ENCODE results near the gene DENND2C.

DENND2C gene

DNA sequence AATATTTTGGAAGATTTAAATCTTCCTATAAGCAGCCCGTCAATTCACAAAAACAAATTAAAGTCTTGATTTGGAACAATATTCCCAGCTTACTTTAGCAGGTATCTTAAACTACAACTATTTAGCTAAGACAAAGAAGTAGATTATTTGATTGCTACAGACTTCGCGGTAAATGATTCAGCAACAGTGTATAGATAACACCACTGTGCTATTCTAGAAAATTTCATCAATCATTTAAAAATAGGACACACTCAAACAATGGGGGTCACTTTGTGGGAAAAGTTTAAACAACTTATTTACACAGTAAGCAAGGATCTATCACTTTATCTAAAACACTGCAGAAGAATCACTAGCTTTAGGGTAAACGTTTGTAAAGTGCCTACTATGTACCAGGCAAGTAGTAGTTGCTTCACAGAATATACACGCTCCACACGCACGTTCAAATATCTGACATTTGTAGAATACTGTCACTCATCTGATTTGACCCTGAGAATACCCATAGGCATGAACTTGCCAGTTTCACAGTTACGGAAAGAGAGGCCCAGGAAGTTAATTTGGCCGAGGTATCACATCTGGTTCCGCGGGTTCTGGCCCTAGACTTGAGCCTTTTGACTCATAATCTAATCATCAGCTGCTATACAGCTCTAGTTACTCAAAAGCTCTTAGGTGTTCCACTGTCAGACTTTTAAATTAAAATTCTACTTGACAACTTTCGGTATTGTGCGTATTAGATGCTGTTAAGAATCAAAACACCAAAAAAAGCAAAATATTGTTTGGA, 876 bp downstream of the DENND2C start:
- no peak for FAIRE-seq

DNA sequence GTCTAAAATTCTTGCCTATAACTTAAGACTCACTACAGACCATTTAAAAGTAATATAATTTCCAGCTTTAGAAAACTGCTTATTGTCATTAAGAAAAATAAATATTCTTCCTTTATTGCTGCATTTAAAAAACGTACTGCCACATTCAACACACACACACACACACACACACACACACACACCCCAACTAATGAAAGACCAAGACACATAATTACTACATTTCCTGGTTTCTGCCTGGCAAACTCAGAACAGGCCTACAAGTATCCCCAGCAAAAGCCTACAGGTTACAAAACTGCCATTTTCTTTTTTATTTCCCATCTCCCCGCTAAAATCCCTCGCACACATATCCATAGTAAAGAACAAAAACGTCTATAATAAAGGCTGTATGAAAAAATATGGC, 1.5 kb downstream of the DENND2C start:
- no peak for FAIRE-seq
- TF ChIP-seq POLR2A (IDR thresholded peaks at IDR 0.05; ENCODE audit: low read depth, low read length): no peak
- DNase-seq (ENCODE audit: insufficient read length, low spot score): no peak

More for the DNA sequence above, 876 bp downstream of the DENND2C start:
- TF ChIP-seq POLR2A (IDR thresholded peaks at IDR 0.05; ENCODE audit: low read depth, low read length): no peak
- no peak for DNase-seq (ENCODE audit: insufficient read length, low spot score)

DNA sequence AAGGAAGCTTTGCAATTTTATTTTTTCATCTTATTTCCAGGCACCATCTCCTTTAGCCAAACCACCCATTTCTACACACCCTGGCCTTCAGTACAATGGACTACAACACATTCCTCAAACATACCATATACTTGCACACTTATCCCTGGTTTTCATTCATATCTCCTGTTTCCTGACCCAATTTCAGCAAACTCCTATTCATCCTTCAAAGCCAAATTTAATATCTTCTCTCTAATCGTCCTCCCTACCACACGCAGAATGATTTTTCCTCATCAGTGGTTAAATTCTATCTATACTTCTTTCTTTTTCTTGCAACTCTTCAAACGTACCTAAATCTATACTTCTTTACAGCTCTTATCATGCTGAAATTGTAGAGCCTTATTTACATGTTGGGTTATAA, 2.9 kb downstream of the DENND2C start:
- no peak for TF ChIP-seq POLR2A (IDR thresholded peaks at IDR 0.05; ENCODE audit: low read depth, low read length)
- DNase-seq (ENCODE audit: insufficient read length, low spot score) (no peak), FAIRE-seq (no peak)

DNA sequence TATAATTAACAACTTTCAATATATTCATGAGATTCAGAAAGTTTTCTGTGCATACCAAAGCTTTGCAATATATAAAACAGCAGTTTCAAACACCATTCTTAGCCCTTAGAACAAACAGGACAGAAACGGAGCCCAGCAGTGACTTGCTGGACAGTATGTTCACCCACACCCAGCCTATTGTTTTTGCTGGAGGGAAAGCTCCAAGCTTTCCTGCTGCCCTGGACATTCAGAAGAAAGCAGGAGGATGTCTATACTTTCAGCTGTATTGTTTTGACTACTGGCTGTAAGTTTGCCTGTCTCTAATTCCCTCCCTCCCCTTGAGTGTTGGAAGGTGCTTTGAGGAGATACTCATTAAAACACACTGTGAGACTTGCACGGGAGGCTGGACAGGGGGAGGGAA, 9.6 kb downstream of the DENND2C start:
- no peak for TF ChIP-seq POLR2A (IDR thresholded peaks at IDR 0.05; ENCODE audit: low read depth, low read length)
- FAIRE-seq (no peak), DNase-seq (ENCODE audit: insufficient read length, low spot score) (no peak)

DNA sequence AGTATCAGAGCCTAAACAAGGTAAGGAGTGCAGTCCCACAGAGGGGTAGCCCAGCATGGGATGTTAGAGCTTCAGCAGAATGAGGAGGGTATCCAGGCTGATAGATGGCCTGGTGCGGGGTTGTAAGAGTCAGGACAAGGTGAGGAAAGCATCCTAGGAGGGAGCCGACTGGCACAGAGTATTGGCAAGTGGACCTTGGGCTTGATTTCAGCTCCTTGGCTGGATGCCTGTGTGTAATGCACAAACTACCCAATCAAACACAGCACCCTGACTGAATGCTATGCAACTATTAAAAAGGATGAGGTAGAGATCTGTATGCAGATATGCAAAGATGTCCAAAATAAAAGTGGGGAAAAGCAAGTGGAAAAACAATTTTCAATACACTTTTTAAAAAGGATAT, 18.0 kb downstream of the DENND2C start:
- no peak for TF ChIP-seq POLR2A (IDR thresholded peaks at IDR 0.05; ENCODE audit: low read depth, low read length)
- DNase-seq (ENCODE audit: insufficient read length, low spot score): no peak
- FAIRE-seq: no peak

DNA sequence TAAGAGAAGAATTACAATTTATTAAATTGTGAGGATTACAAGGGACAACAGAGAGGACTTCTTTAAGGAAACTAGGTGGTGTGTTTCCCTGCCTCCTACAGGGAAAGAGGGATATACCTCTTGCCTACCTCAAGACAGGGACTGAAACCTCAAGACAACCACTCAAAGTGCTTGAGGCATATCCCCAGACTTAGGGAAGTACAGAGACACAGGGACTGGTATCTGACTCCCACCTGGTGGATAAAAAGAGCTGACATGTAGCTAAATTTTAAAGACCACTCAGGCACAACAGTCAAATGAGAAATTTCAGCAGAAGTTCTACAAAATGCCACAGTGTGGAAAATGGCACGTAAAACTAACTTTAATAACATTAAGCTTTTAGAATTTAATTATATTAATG, 21.3 kb downstream of the DENND2C start:
- TF ChIP-seq POLR2A (IDR thresholded peaks at IDR 0.05; ENCODE audit: low read depth, low read length): no peak
- FAIRE-seq (no peak), DNase-seq (ENCODE audit: insufficient read length, low spot score) (no peak)

DNA sequence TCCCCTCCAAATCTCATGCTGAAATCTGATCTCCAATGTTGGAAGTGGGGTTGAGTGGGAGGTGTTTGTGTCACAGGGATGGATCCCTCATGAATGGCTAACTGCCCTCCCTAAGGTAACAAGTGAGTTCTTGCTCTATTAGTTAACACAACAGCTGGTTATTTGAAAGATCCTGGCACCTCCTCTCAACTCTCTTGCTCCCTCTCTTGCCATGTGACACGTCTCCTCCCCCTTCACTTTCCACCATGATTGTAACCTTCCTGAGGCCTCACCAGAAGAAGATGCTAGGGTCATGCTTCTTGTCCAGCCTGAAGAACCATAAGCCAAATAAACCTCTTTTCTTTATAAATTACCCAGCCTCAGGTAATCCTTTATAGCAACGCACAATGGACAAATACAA, 28.5 kb downstream of the DENND2C start:
- DNase-seq (ENCODE audit: insufficient read length, low spot score): no peak
- no peak for TF ChIP-seq POLR2A (IDR thresholded peaks at IDR 0.05; ENCODE audit: low read depth, low read length)
- FAIRE-seq: no peak

DNA sequence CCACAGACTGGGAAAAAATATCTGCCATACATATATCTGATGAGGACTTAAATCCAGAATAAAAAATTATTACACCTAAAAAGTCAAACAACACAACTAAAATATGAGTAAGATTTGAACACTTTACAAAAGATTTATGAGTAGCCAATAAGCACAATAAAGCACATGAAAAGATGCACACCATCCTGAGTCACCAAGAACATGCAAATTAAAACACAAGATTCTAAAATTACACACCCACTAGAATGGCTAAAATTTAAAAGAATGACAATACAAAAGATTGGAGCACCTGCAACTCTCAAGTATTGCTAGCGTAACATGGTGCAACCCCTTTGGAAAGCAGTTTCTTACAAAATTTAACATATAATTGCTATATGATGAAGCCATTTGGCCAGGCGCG, 30.9 kb downstream of the DENND2C start:
- TF ChIP-seq POLR2A (IDR thresholded peaks at IDR 0.05; ENCODE audit: low read depth, low read length): no peak
- DNase-seq (ENCODE audit: insufficient read length, low spot score) (no peak), FAIRE-seq (no peak)

DNA sequence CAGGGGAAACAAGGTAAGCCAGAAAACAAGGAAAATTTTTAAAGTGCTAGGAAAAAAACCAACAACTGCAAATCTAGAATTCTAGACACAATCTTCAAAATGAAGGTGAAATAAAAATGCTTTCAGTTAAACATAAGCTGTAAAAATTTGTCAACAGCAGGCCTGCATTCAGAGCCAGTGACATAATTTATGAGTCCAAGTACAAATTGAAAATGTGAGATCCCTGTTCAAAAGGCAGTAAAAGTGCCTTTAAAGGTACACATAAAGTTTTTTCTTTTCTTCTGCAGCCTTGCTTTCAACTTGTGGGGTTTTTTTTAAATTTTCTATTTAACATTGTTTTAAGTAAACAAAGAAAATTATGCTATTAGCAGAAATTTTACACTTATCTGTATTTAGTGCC, 37.4 kb downstream of the DENND2C start:
- FAIRE-seq (no peak), DNase-seq (ENCODE audit: insufficient read length, low spot score) (no peak)
- no peak for TF ChIP-seq POLR2A (IDR thresholded peaks at IDR 0.05; ENCODE audit: low read depth, low read length)

DNA sequence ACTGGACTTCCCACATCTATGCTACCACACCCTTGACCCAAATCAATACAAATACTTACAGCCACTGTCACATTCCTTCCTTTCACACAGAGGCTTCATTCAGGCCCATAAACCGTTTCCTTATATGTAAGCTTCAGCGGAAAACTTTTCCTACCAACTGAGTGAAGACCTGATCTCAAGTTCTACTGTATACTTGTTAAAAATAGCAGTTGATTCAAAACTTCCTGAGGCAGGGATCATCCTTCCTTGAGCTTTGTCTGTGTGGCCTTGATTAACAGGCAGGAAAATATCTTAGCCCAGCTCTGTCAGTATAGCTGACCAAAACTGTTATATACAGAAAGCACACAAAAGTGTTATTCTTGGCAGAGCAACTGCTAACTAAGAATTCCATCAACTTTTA, 42.7 kb downstream of the DENND2C start:
- TF ChIP-seq POLR2A (IDR thresholded peaks at IDR 0.05; ENCODE audit: low read depth, low read length): no peak
- DNase-seq (ENCODE audit: insufficient read length, low spot score) (no peak), FAIRE-seq (no peak)

DNA sequence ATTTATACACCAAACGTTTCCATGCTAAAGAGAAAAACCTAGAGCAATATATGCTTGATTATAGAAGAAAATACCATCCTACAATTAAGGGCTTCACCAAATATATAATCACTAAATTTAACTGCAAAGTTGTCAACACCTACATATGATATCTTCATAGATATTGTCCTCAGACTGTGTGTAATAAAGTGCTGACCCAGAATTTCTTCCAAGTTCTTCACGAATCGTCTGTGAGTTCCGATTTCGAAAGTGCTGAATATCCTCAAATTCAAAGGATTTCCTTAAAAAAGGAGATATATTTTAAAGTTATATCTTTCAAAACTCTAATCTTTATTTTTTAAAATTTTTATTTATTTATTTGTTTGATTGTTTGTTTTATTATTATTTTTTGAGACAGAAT, 46.5 kb downstream of the DENND2C start:
- DNase-seq (ENCODE audit: insufficient read length, low spot score) (no peak), FAIRE-seq (no peak)
- TF ChIP-seq POLR2A (IDR thresholded peaks at IDR 0.05; ENCODE audit: low read depth, low read length): no peak

DNA sequence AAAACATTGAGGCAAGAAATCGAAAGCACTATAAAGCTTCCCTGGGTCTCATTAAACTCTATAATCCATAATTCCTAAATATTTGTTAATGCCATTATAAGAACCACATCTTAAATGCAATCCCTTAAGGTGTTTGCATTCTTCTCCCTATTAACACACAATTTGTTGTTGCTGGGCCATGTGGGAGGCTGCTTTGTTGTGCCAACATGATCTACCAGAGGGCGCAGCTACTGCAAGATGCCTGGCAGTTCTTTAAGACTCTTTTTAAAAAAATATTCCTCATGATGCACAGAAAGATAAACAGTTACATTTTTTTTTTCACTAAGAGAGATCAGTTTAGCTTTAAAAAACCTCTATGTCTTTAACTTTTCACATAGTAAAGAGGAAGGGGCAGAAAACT, 49.4 kb downstream of the DENND2C start:
- TF ChIP-seq POLR2A (IDR thresholded peaks at IDR 0.05; ENCODE audit: low read depth, low read length): no peak
- FAIRE-seq (no peak), DNase-seq (ENCODE audit: insufficient read length, low spot score) (no peak)

DNA sequence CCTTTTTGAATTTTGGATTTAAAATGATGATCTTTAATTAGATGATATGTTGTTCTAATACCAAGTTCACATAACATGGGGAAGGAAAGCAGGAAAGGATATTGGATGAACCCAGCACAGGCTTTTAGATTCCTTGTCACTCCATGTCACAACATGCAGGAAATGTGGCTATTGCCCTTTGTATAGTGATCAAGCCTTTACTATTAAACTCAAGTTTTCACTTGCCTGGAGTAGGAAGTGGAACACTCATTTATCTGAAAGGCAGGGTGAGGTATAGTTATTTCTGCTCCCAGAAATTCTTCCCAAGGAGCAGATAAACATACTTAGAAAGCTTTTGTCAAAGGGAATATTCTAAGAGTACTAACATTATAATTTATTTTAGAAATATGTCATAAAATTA, 51.2 kb downstream of the DENND2C start:
- DNase-seq (ENCODE audit: insufficient read length, low spot score) (no peak), FAIRE-seq (no peak)
- no peak for TF ChIP-seq POLR2A (IDR thresholded peaks at IDR 0.05; ENCODE audit: low read depth, low read length)

DNA sequence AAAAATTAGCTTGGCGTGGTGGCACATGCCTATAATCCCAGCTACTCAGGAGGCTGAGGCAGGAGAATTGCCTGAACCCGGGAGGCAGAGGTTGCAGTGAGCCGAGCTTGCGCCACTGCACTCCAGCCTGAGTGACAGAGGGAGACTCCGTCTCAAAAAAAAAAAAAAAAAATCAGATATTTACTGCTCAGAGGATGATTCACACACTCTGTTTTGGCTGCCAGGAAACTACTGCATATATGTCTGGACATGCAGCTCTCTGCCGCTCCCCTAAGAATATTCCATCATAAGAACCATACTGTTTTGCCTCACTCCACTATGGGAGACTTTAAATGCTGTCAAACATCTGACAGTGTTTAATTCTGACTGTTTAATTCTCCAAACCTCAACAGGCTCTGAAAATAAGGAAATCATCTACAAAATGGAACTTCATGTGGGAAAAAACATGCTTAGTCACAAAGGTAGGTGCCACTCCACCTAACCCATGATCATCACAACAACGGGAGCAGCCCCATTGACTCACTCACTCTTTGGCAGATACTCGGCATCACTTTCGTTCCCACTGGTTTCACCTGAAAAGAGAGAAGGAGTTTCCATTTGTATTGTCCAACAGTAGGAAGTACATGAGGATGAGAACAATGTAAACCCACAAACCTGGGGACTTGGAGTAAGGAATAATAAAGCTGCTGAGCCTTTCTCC, 59.2 kb downstream of the DENND2C start:
- DNase-seq (ENCODE audit: insufficient read length, low spot score) (no peak), FAIRE-seq (no peak)
- TF ChIP-seq POLR2A (IDR thresholded peaks at IDR 0.05; ENCODE audit: low read depth, low read length): no peak

DNA sequence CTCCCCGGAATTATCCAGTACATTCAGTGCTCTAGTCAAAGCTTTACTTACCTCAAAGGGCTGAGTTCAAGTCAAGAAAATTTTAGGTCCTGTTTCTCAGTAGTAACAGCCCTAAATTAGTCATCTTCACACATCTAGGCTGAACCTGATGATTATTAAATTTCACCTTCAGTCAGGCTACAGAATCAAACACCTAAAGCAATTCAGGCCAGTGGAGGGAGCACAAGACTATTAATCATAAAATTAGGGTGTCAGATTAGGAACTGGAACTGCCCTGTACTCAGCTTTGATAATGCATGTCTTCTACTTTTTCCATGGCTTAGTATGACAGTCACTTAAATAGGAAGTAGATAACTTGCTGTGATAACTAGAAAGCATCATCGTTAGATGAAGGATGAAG, 60.0 kb downstream of the DENND2C start:
- FAIRE-seq (no peak), DNase-seq (ENCODE audit: insufficient read length, low spot score) (no peak)
- no peak for TF ChIP-seq POLR2A (IDR thresholded peaks at IDR 0.05; ENCODE audit: low read depth, low read length)
